ENCODE data around the gene ATG101.

Gene ATG101, protein sequence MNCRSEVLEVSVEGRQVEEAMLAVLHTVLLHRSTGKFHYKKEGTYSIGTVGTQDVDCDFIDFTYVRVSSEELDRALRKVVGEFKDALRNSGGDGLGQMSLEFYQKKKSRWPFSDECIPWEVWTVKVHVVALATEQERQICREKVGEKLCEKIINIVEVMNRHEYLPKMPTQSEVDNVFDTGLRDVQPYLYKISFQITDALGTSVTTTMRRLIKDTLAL

DNA sequence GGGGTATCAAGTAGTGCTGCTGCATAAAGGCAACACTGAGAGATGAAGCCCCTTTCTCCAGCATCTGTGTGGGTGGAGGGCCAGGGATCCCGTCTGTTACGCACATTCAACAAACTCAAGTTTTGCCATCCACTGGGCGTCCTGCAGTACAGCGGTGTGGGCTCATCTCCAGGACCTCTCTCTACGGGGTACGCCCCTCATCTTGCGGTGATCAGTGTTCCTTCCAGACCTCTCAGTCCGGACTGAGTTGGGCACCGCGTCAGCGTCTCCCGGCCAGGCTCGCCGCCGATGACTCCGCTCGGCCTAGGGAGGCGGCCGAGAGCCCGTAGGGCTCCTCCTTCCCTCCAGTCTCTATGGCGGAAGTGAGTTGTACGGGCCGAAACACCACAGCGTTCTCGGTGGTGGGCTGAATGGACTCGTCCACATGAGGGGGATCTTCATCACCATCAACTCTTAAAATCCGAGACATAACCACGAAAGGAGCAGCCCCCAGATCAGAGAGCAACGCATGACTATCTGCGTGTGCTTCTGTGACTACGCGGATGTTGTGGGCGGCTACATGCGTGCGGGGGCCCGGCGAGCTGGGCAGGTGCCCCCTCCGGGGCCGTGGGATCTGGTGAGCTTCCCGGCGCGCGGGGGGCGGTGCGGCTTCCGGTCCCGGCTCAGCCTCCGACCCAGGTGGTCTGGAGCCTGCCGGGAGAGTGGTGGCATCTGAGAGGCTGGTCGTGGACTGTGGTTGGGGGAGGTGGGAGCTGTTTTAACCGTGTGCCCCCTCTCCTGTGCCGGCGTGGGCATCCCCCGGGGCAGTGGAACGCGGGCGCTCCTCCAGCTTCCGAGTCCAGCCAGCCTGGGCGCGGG, at the start of gene ATG101:
ATG101 (plus strand) TSS at position 652 of the 858 bp plus-strand sequence. CDS start 3,673 bp downstream, outside the sequence.
- peak; percentile 81 for DNase-seq (ENCODE audit: insufficient read length, low spot score)
- FAIRE-seq, result no peak
- TF ChIP-seq, protein P1, sequence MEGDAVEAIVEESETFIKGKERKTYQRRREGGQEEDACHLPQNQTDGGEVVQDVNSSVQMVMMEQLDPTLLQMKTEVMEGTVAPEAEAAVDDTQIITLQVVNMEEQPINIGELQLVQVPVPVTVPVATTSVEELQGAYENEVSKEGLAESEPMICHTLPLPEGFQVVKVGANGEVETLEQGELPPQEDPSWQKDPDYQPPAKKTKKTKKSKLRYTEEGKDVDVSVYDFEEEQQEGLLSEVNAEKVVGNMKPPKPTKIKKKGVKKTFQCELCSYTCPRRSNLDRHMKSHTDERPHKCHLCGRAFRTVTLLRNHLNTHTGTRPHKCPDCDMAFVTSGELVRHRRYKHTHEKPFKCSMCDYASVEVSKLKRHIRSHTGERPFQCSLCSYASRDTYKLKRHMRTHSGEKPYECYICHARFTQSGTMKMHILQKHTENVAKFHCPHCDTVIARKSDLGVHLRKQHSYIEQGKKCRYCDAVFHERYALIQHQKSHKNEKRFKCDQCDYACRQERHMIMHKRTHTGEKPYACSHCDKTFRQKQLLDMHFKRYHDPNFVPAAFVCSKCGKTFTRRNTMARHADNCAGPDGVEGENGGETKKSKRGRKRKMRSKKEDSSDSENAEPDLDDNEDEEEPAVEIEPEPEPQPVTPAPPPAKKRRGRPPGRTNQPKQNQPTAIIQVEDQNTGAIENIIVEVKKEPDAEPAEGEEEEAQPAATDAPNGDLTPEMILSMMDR (IDR thresholded peaks at IDR 0.05; ENCODE audit: insufficient read depth, missing control alignments), result peak; percentile 84

DNA sequence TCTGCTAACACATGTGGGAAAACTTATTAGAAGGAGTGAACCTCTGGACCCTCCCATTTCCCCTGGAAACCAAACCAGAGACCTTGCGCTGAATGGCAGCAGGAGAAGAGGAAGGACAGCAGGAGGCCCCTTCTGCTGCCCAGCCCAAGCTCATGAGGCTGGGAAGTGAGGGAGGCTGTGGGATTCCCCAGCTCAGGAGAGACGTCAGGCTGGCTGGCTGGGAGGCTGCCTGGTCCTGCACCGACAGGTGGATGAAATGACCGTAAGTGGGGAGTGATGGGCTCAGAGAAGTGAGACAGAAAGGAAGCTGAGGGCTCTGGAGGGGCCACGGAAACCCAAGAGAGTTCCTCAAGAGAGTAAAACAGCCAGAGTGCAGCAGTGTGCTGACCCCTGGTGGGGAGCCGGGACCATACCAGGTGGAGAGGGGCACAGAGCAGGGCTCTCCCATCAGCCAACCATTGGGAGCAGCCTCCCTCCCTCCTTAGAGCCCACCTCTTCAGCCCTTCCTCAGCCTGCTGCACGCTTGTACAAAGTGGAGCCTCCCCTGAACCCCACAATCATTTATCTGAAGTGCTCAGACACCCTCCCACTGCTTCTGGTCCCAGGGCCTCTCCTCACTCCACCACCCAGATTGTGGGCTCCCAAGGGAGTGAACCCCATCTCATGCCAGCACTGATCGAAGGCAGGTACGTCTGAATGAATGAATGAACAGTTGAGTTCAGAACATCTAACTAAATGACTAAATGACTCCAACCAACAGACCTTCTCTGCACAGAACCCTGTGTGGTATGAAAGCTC, 49.0 kb upstream of the ATG101 start:
- FAIRE-seq, result no peak
- peak; percentile 76 for DNase-seq (ENCODE audit: insufficient read length, low spot score)
- TF ChIP-seq, protein P1 (IDR thresholded peaks at IDR 0.05; ENCODE audit: insufficient read depth, missing control alignments), result peak; percentile 62

DNA sequence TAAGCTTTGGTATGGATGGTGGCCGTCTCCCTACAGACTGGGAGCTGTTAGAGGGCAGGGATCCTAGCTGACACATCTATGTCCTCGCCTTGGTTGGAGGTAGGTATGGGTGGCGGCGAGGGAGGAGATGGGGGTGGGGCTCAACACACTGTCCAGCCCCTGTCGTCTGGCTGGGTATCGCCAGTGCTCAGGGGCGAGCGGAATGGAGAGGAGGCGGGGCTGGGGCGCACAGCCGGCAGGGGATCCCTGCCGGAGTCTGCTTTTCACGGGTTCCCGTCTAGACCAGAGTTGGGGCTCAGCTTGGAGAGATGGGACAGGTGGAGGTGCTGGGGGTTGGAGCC, 47.0 kb upstream of the ATG101 start:
- DNase-seq (ENCODE audit: insufficient read length, low spot score), result peak; percentile 51
- FAIRE-seq, result no peak
- TF ChIP-seq, protein P1 (IDR thresholded peaks at IDR 0.05; ENCODE audit: insufficient read depth, missing control alignments), result no peak

DNA sequence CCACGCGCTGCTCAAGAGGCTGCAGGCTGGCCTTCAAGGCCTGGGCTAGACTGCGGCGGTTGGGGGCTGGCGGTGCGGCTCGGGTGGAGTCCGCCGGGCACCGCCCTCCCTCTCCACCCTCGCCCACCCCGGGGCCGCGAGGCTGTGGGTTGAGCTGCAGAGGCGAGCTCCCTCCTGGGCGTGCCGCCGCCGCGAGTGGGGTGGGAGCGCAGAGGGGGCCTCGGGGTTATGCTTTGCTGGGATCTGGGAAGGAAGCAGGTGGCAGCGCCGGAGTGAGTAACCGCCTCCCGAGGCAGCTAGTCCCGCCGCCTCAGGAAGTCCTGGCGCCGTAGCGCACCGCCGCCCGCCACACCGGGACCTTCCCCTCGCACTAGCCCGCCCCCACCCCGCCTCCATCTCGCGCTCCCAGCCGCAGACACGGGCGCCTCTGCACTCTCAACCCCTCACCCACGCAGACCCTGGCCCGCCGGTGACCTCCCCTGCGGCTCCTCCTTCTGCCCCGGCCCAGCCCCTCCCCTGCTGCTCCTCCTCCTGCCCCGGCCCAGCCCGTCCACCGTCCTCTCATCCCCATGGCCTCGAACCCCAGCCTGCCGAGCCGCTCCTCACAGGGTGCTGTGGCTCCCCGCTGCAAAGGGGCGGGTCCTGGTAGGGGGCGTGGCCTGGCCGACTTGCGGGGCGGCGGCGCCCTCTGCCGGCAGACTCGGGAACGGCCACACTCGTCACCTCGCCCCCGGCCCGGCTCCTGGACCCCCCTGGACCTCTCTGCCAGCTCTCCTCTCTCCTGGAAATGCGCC, 46.4 kb upstream of the ATG101 start:
- FAIRE-seq, result no peak
- peak; percentile 97 for DNase-seq (ENCODE audit: insufficient read length, low spot score)
- TF ChIP-seq, protein P1 (IDR thresholded peaks at IDR 0.05; ENCODE audit: insufficient read depth, missing control alignments), result peak; percentile 59

DNA sequence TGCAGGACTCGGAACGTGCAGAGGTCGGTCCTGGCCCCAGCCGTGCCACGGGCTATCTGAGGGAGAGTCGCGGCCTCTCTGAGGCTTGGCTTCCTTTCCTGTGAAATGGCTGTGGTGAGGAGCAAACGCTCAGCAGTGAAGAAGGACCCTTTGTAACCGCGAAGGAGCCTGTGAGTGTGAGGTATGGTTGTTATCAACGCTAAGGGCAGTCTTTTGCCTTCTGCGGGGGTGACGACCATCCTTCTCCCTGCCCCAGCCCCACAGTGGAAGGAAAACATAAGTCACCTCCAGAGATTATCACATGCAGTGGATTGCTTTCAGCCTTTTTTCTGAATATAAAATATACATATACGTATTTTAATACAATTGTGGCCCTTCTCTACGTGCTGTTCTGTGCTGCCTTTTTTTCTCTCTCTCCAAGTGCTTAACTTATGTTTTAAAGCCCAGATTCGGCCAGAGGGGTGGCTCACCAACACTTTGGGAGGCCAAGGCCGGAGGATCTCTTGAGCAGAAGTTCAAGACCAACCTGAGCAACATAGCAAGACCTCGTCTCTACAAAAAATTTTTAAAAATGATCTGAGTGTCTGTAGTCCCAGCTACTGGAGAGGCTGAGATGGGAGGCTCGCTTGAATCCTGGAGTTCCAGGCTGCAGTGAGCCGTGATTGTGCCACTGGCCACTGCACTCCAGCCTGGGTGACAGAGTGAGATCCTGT, 45.6 kb upstream of the ATG101 start:
- TF ChIP-seq, protein P1 (IDR thresholded peaks at IDR 0.05; ENCODE audit: insufficient read depth, missing control alignments), result no peak
- DNase-seq (ENCODE audit: insufficient read length, low spot score), result no peak
- FAIRE-seq, result no peak

DNA sequence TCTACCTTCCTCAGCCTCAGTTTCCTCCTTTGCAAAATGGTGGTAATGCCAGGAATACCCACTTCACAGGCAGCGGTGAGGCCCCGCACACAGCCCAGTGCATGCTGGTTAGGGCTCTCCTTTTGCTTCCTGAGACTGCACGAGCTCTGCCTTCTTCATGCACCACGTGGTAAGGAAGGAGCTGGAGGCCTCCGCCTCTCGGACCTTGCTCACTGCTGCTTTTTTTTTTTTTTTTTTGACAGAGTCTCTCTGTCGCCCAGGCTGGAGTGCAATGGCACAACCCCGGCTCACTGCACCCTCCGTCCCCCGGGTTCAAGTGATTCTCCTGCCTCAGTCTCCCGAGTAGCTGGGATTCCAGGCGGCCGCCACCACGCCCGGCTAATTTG, 44.9 kb upstream of the ATG101 start:
- DNase-seq (ENCODE audit: insufficient read length, low spot score) (no peak), FAIRE-seq (no peak)
- TF ChIP-seq, protein P1 (IDR thresholded peaks at IDR 0.05; ENCODE audit: insufficient read depth, missing control alignments), result no peak

Measured in D721Med (cell line).